Upper lobe of right lung (tissue), 1 donor: Measurements from ENCODE around the gene ITCH. TPM values are rescaled to one million over a fixed set of nuclear protein-coding genes. Genes with fewer than 3 reads are reported as not detected.
"Not testable (repeated sequence)": the region's sequence is repeated elsewhere in the genome, so short reads cannot be mapped to it uniquely, and the experiment has no call there.

ENCODE experiments used
- ATAC-seq: fragments of 200-7000 bp; cut with Tn5 transposase; one replicate; pipeline ENCODE4 v1.9.1; 2020; ENCODE audit warnings: mild to moderate bottlenecking, moderate library complexity
- DNase-seq: peaks from one replicate; pipeline ENCODE4 v3.0.0-alpha.2; 2020
- H3K27ac ChIP-seq: fragments of 200-600 bp; one replicate; pipeline ENCODE4 v1.8.0; 2022
- H3K27me3 ChIP-seq: fragments of 200-600 bp; one replicate; pipeline ENCODE4 v1.8.0; 2022; ENCODE audit warnings: mild to moderate bottlenecking
- H3K36me3 ChIP-seq: fragments of 200-600 bp; one replicate; pipeline ENCODE4 v1.8.0; 2022
- H3K4me1 ChIP-seq: fragments of 200-600 bp; one replicate; pipeline ENCODE4 v1.8.0; 2022
- H3K4me3 ChIP-seq: fragments of 200-600 bp; one replicate; pipeline ENCODE4 v1.8.0; 2022; ENCODE audit warnings: mild to moderate bottlenecking
- H3K9me3 ChIP-seq: fragments of 200-600 bp; one replicate; pipeline ENCODE4 v1.8.0; 2022
- CTCF ChIP-seq: fragments of 200-600 bp; IDR thresholded peaks from one replicate; pipeline ENCODE4 v1.8.0; 2022; ENCODE audit warnings: antibody characterized with exemption
- intact Hi-C: fragments of 100-400 bp; cut with DNase I; formaldehyde crosslinking; loops from one replicate; pipeline ENCODE4 v1.11.0; 2022
- total RNA-seq: library from RNA; stranded (reverse); fragmentation: NEBNext Ultra II Directional; extraction: Animal tissue kit (Norgen Biotek cat#: 25700); gene quantifications from one replicate; pipeline ENCODE4 v1.2.1, GENCODE V29; 2021
- donor health status: DM: no; HTN: yes; CAD: no; lungs with severe emphysema.

ITCH gene
- total RNA-seq, 1 donor from 2014 or later, result 65.6 TPM

- Histone ChIP-seq H3K27ac (no peak overlapping the region), H3K4me1 (peaks cover 18% of the 10 kb centered on the region), H3K36me3 (peaks cover 4% of the 10 kb centered on the region), H3K27me3 (no peaks in the 10 kb centered on the region), H3K4me3 (no peak overlapping the region), H3K9me3 (no peaks in the 10 kb centered on the region)
- no peak for TF ChIP-seq CTCF
- intact Hi-C loops, result no loop called here
- DNase-seq, result no peak
- ATAC-seq, result no peak
Observed at GRCh38 chr20:34382174-34382573, 19.1 kb downstream of the ITCH start.

GRCh38 chr20:34382877-34383455 lies 19.9 kb downstream of the ITCH start:
- H3K9me3 ChIP-seq, H3K27me3 ChIP-seq, H3K27ac ChIP-seq, DNase-seq, ATAC-seq, H3K4me3 ChIP-seq, H3K36me3 ChIP-seq, intact Hi-C loops: not testable (repeated sequence)
- peaks cover 19% of the 10 kb centered on the region for H3K4me1 ChIP-seq

- H3K4me3 ChIP-seq, result no peak overlapping the region
- H3K4me1 ChIP-seq, result peaks cover 27% of the 10 kb centered on the region
- H3K27me3 ChIP-seq, result no peaks in the 10 kb centered on the region
- ATAC-seq, result no peak
- intact Hi-C loops, result no loop called here
- TF ChIP-seq CTCF, result no peak
- H3K36me3 ChIP-seq, result no peaks in the 10 kb centered on the region
- no peak overlapping the region for H3K27ac ChIP-seq
- H3K9me3 ChIP-seq, result no peaks in the 10 kb centered on the region
- no peak for DNase-seq
Observed at GRCh38 chr20:34385464-34385863, 22.4 kb downstream of the ITCH start.

GRCh38 chr20:34388000-34388399 lies 24.9 kb downstream of the ITCH start:
- no peak for DNase-seq
- peaks cover 30% of the 10 kb centered on the region for H3K4me1 ChIP-seq
- TF ChIP-seq CTCF, result no peak
- no peak overlapping the region for H3K27ac ChIP-seq
- no peak for ATAC-seq
- intact Hi-C loops, result no loop called here
- no peak overlapping the region for H3K4me3 ChIP-seq
- no peaks in the 10 kb centered on the region for H3K27me3 ChIP-seq
- peaks cover 4% of the 10 kb centered on the region for H3K36me3 ChIP-seq
- no peaks in the 10 kb centered on the region for H3K9me3 ChIP-seq

GRCh38 chr20:34388678-34389077 lies 25.6 kb downstream of the ITCH start:
- H3K4me3 ChIP-seq, result no peak overlapping the region
- H3K27ac ChIP-seq, result no peak overlapping the region
- peaks cover 30% of the 10 kb centered on the region for H3K4me1 ChIP-seq
- DNase-seq, result no peak
- ATAC-seq, result no peak
- no peaks in the 10 kb centered on the region for H3K9me3 ChIP-seq
- H3K27me3 ChIP-seq, result no peaks in the 10 kb centered on the region
- no peak for TF ChIP-seq CTCF
- peaks cover 9% of the 10 kb centered on the region for H3K36me3 ChIP-seq
- intact Hi-C loops, result no loop called here

GRCh38 chr20:34389206-34389953 lies 26.3 kb downstream of the ITCH start:
- Histone ChIP-seq H3K36me3 (peaks cover 16% of the 10 kb centered on the region), H3K4me1 (peaks cover 30% of the 10 kb centered on the region), H3K27me3 (no peaks in the 10 kb centered on the region), H3K4me3 (no peak overlapping the region), H3K27ac (no peak overlapping the region), H3K9me3 (no peaks in the 10 kb centered on the region)
- DNase-seq (no peak), ATAC-seq (no peak)
- TF ChIP-seq CTCF, result no peak
- intact Hi-C loops, result no loop called here
